ENCODE measurements around the gene NUTM1.
"Not testable (repeated sequence)": the region's sequence is repeated elsewhere in the genome, so short reads cannot be mapped to it uniquely, and the experiment has no call there.

- not testable (repeated sequence) for TF ChIP-seq EZH2 (IDR thresholded peaks at IDR 0.05; ENCODE audit: insufficient read depth, poor library complexity, severe bottlenecking); EZH2phosphoT487 (IDR thresholded peaks at IDR 0.05; ENCODE audit: insufficient read depth, low read depth)
Observed at GRCh38 chr15:34389594-34390086, 46.5 kb downstream of the NUTM1 start.

All from GM23248 (cell line).